ENCODE results near the gene SYCP1. TPM values are rescaled to one million over a fixed set of nuclear protein-coding genes. Genes with fewer than 3 reads are reported as not detected.

SYCP1 gene
- total RNA-seq, 1 experiment from 2014 or later, result not detected

GRCh38 chr1:114844270-114844669, 10.4 kb upstream of the SYCP1 start:
- H3K4me3 ChIP-seq (ENCODE audit: low read depth, low read length), result no peak overlapping the region
- Mint-ChIP-seq H3K36me3 (ENCODE audit: insufficient read depth, unreplicated experiment) (no peaks in the 10 kb centered on the region), H3K4me3 (ENCODE audit: unreplicated experiment) (no peak overlapping the region), H3K27me3 (ENCODE audit: insufficient read depth, unreplicated experiment) (peaks cover 26% of the 10 kb centered on the region), H3K4me1 (ENCODE audit: low read depth, unreplicated experiment) (no peaks in the 10 kb centered on the region), H3K27ac (ENCODE audit: unreplicated experiment) (no peak overlapping the region), H3K9me3 (ENCODE audit: unreplicated experiment) (no peaks in the 10 kb centered on the region)
- no peaks in the 10 kb centered on the region for H3K27me3 ChIP-seq (replicated peaks; ENCODE audit: control insufficient read depth, insufficient read depth, low read length)
- intact Hi-C loops (cut with micrococcal nuclease; ENCODE audit: unreplicated experiment), result no loop called here
- DNase-seq, result no peak
- ChIA-PET CTCF (no interaction called here), POLR2A (no interaction called here)
- no peaks in the 10 kb centered on the region for H3K9me3 ChIP-seq
- no TSS peak for BruUV-seq (replicated peaks)
- no peaks in the 10 kb centered on the region for H3K36me3 ChIP-seq (ENCODE audit: control insufficient read depth, insufficient read depth, low read length)
- H3K4me1 ChIP-seq, result no peaks in the 10 kb centered on the region
- TF ChIP-seq CTCF (IDR thresholded peaks at IDR 0.05; ENCODE audit: insufficient read depth in 1 of 2, low read depth in 1 of 2, low read length in 1 of 2, severe bottlenecking in 1 of 2, unreplicated experiment in 1 of 2), result no peak

GRCh38 chr1:114853584-114853983, 1.1 kb upstream of the SYCP1 start:
- Histone ChIP-seq H3K36me3 (ENCODE audit: control insufficient read depth, insufficient read depth, low read length) (no peaks in the 10 kb centered on the region), H3K4me3 (ENCODE audit: low read depth, low read length) (no peak overlapping the region), H3K9me3 (no peaks in the 10 kb centered on the region), H3K4me1 (no peaks in the 10 kb centered on the region), H3K27me3 (replicated peaks; ENCODE audit: control insufficient read depth, insufficient read depth, low read length) (no peaks in the 10 kb centered on the region)
- Mint-ChIP-seq H3K27ac (ENCODE audit: unreplicated experiment) (no peak overlapping the region), H3K9me3 (ENCODE audit: unreplicated experiment) (no peaks in the 10 kb centered on the region), H3K36me3 (ENCODE audit: insufficient read depth, unreplicated experiment) (no peaks in the 10 kb centered on the region), H3K4me3 (ENCODE audit: unreplicated experiment) (no peak overlapping the region), H3K4me1 (ENCODE audit: low read depth, unreplicated experiment) (no peaks in the 10 kb centered on the region), H3K27me3 (ENCODE audit: insufficient read depth, unreplicated experiment) (peaks cover 7% of the 10 kb centered on the region)
- ChIA-PET POLR2A (no interaction called here), CTCF (no interaction called here)
- BruUV-seq (replicated peaks), result no TSS peak
- DNase-seq, result no peak
- no peak for TF ChIP-seq CTCF (IDR thresholded peaks at IDR 0.05; ENCODE audit: insufficient read depth in 1 of 2, low read depth in 1 of 2, low read length in 1 of 2, severe bottlenecking in 1 of 2, unreplicated experiment in 1 of 2)
- intact Hi-C loops (cut with micrococcal nuclease; ENCODE audit: unreplicated experiment), result no loop called here

GRCh38 chr1:114861384-114861783, 6.7 kb downstream of the SYCP1 start:
- POLR2A ChIA-PET, result no interaction called here
- Mint-ChIP-seq H3K4me1 (ENCODE audit: low read depth, unreplicated experiment) (no peaks in the 10 kb centered on the region), H3K9me3 (ENCODE audit: unreplicated experiment) (no peaks in the 10 kb centered on the region), H3K27ac (ENCODE audit: unreplicated experiment) (no peak overlapping the region), H3K27me3 (ENCODE audit: insufficient read depth, unreplicated experiment) (peaks cover 3% of the 10 kb centered on the region), H3K36me3 (ENCODE audit: insufficient read depth, unreplicated experiment) (no peaks in the 10 kb centered on the region), H3K4me3 (ENCODE audit: unreplicated experiment) (no peak overlapping the region)
- no peaks in the 10 kb centered on the region for H3K27me3 ChIP-seq (replicated peaks; ENCODE audit: control insufficient read depth, insufficient read depth, low read length)
- no peaks in the 10 kb centered on the region for H3K4me1 ChIP-seq
- H3K4me3 ChIP-seq (ENCODE audit: low read depth, low read length), result no peak overlapping the region
- DNase-seq, result no peak
- no peaks in the 10 kb centered on the region for H3K36me3 ChIP-seq (ENCODE audit: control insufficient read depth, insufficient read depth, low read length)
- TF ChIP-seq CTCF (IDR thresholded peaks at IDR 0.05; ENCODE audit: insufficient read depth in 1 of 2, low read depth in 1 of 2, low read length in 1 of 2, severe bottlenecking in 1 of 2, unreplicated experiment in 1 of 2), result no peak
- CTCF ChIA-PET, result no interaction called here
- BruUV-seq (replicated peaks), result no TSS peak
- intact Hi-C loops (cut with micrococcal nuclease; ENCODE audit: unreplicated experiment), result no loop called here
- no peaks in the 10 kb centered on the region for H3K9me3 ChIP-seq

Measured in Caco-2 (cell line).